ENCODE data around the gene APLNR.

The APLNR gene

DNA sequence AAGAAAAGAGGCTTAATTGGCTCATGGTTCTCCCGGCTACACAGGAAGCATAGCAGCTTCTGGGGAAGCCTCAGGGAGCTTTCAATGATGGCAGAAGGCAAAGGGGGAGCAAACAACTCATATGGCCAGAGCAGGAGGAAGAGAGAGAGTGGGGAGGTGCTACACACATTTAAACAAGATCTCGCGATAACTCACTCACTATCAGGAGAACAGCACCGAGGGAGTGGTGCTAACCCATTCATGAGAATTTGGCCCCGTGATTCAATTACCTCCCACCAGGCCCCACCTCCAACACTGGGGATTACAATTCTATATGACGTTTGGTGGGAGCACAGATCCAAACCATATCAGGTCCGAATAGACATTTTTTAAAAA lies 41.7 kb upstream of the APLNR start:
- no peaks in the 10 kb centered on the region for H3K9me3 ChIP-seq (ENCODE audit: low read length)
- no peaks in the 10 kb centered on the region for H3K79me2 ChIP-seq (ENCODE audit: insufficient read depth, low read length)
- H3K27me3 ChIP-seq (ENCODE audit: insufficient read depth, low read length), result no peaks in the 10 kb centered on the region
- H4K20me1 ChIP-seq (ENCODE audit: insufficient read depth, low read length), result no peaks in the 10 kb centered on the region
- H3K36me3 ChIP-seq (ENCODE audit: insufficient read depth, low read length), result no peaks in the 10 kb centered on the region
- H3K27ac ChIP-seq (ENCODE audit: low read depth, low read length, poor library complexity, severe bottlenecking), result no peak overlapping the region
- H3K4me1 ChIP-seq (ENCODE audit: insufficient read depth, low read length, severe bottlenecking), result no peaks in the 10 kb centered on the region
- TF ChIP-seq, protein P1, sequence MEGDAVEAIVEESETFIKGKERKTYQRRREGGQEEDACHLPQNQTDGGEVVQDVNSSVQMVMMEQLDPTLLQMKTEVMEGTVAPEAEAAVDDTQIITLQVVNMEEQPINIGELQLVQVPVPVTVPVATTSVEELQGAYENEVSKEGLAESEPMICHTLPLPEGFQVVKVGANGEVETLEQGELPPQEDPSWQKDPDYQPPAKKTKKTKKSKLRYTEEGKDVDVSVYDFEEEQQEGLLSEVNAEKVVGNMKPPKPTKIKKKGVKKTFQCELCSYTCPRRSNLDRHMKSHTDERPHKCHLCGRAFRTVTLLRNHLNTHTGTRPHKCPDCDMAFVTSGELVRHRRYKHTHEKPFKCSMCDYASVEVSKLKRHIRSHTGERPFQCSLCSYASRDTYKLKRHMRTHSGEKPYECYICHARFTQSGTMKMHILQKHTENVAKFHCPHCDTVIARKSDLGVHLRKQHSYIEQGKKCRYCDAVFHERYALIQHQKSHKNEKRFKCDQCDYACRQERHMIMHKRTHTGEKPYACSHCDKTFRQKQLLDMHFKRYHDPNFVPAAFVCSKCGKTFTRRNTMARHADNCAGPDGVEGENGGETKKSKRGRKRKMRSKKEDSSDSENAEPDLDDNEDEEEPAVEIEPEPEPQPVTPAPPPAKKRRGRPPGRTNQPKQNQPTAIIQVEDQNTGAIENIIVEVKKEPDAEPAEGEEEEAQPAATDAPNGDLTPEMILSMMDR (IDR thresholded peaks at IDR 0.05; ENCODE audit: low read length), result no peak
- TF ChIP-seq EZH2 (IDR thresholded peaks at IDR 0.05; ENCODE audit: borderline replicate concordance, low read length), result no peak
- H3K4me3 ChIP-seq (ENCODE audit: low read depth, low read length, poor library complexity, severe bottlenecking), result no peak overlapping the region
- H2AFZ ChIP-seq (ENCODE audit: low read length), result no peak overlapping the region
- no peaks in the 10 kb centered on the region for H3F3A ChIP-seq (ENCODE audit: insufficient read depth, low read length)
- H3K4me2 ChIP-seq (ENCODE audit: low read length), result no peak overlapping the region
- H3K9ac ChIP-seq (ENCODE audit: low read length), result no peak overlapping the region
- no peaks in the 10 kb centered on the region for H3K9me2 ChIP-seq (ENCODE audit: low read depth, low read length)

DNA sequence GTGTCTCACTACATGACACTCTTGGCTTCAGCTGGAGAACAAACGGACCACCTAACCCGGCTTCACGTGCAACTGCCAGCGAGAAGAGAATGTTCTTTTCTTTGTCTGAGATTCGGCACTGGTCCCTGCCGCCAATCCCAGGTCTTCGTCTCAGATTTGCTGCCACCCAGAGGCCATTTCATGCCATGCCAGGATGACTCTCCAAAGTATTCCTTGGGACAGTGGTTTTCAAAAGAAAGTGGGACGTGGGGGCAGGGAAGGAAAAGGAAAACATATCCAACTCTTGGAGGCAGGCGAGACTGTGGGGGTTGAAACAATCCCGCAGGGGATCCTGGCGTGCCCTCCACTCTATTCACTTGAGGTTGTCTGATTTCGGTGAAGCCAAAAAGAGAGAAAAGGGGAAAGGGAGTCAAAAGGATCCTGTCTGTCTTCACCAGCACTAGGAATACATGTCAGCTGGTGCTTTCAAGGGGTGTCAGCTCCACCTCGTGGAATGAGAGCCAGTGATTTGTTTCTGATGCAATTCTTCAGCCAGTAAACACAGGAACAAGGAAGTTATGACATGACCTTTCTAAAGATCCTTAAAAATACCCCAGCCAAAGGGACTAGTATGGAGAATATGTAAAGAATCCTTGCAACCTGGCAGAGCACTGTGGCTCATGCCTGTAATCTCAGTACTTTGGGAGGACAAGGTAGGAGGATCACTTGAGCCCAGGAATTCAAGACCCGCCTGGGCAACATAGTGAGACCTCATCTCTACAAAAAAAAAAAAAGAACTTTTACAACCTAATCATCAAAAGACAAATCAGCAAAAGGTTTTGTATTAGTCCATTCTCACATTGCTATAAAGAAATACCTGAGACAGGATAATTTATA lies 41.0 kb upstream of the APLNR start:
- Histone ChIP-seq H3K4me3 (ENCODE audit: low read depth, low read length, poor library complexity, severe bottlenecking) (no peak overlapping the region), H3K9ac (ENCODE audit: low read length) (no peak overlapping the region)

DNA sequence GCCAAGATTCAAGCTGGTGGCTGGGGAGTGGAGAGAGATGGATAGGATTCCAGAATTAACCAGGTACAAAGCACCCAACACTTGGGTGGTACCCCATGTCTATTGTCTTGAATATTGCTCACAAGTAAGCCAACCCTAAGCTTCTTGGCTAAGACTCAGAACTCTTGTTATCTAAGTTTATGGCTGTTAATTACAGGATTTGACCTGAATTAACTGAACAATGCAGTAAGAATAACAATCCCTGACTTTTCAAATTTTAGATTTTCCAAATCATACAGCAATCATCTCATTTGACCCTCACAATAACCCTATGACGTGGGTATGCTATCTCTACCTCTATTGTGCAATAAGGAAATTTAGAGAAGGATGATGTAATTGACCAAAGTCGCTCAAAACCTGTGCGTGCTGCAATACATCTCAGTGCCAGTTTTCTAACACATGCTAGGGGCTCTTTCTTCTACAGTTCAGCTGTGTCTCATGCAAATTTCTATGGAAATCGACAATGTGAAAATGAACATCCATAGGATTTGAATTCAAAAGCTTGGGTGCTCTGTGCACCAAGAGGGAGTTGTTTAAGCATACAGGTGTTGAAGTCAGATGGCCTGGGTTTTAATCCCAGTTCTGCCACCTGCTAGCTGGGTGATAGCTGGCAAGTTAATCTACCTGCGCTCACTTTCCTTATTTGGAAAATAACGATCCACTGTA lies 40.1 kb upstream of the APLNR start:
- H3K79me2 ChIP-seq (ENCODE audit: insufficient read depth, low read length), result no peaks in the 10 kb centered on the region
- H3K9ac ChIP-seq (ENCODE audit: low read length), result no peak overlapping the region
- H3K4me1 ChIP-seq (ENCODE audit: insufficient read depth, low read length, severe bottlenecking), result no peaks in the 10 kb centered on the region
- TF ChIP-seq EZH2 (IDR thresholded peaks at IDR 0.05; ENCODE audit: borderline replicate concordance, low read length), result no peak
- TF ChIP-seq, protein P1 (IDR thresholded peaks at IDR 0.05; ENCODE audit: low read length), result no peak
- no peaks in the 10 kb centered on the region for H3K27me3 ChIP-seq (ENCODE audit: insufficient read depth, low read length)
- no peaks in the 10 kb centered on the region for H3K36me3 ChIP-seq (ENCODE audit: insufficient read depth, low read length)
- no peak overlapping the region for H2AFZ ChIP-seq (ENCODE audit: low read length)
- no peaks in the 10 kb centered on the region for H3K9me2 ChIP-seq (ENCODE audit: low read depth, low read length)
- H3F3A ChIP-seq (ENCODE audit: insufficient read depth, low read length), result no peaks in the 10 kb centered on the region
- no peak overlapping the region for H3K27ac ChIP-seq (ENCODE audit: low read depth, low read length, poor library complexity, severe bottlenecking)
- no peak overlapping the region for H3K4me2 ChIP-seq (ENCODE audit: low read length)
- H3K9me3 ChIP-seq (ENCODE audit: low read length), result peaks cover 5% of the 10 kb centered on the region; the same call in 1 of the 2 replicates
- no peak overlapping the region for H3K4me3 ChIP-seq (ENCODE audit: low read depth, low read length, poor library complexity, severe bottlenecking)
- H4K20me1 ChIP-seq (ENCODE audit: insufficient read depth, low read length), result no peaks in the 10 kb centered on the region

More for the DNA sequence above, 41.0 kb upstream of the APLNR start:
- no peak overlapping the region for H2AFZ ChIP-seq (ENCODE audit: low read length)
- H3F3A ChIP-seq (ENCODE audit: insufficient read depth, low read length), result no peaks in the 10 kb centered on the region
- no peaks in the 10 kb centered on the region for H3K36me3 ChIP-seq (ENCODE audit: insufficient read depth, low read length)
- H3K9me2 ChIP-seq (ENCODE audit: low read depth, low read length), result no peaks in the 10 kb centered on the region
- no peaks in the 10 kb centered on the region for H3K27me3 ChIP-seq (ENCODE audit: insufficient read depth, low read length)
- TF ChIP-seq, protein P1 (IDR thresholded peaks at IDR 0.05; ENCODE audit: low read length), result peak; percentile 90
- no peak for TF ChIP-seq EZH2 (IDR thresholded peaks at IDR 0.05; ENCODE audit: borderline replicate concordance, low read length)
- H3K4me2 ChIP-seq (ENCODE audit: low read length), result no peak overlapping the region
- no peak overlapping the region for H3K27ac ChIP-seq (ENCODE audit: low read depth, low read length, poor library complexity, severe bottlenecking)
- H3K79me2 ChIP-seq (ENCODE audit: insufficient read depth, low read length), result no peaks in the 10 kb centered on the region
- no peaks in the 10 kb centered on the region for H4K20me1 ChIP-seq (ENCODE audit: insufficient read depth, low read length)
- H3K4me1 ChIP-seq (ENCODE audit: insufficient read depth, low read length, severe bottlenecking), result no peaks in the 10 kb centered on the region
- peaks cover 5% of the 10 kb centered on the region; the same call in 1 of the 2 replicates for H3K9me3 ChIP-seq (ENCODE audit: low read length)
